Lung (tissue), 12 donors: ENCODE data around the gene PFDN6. TPM values are rescaled to one million over a fixed set of nuclear protein-coding genes. Genes with fewer than 3 reads are reported as not detected.

Source experiments
- ATAC-seq: fragments of 200-7000 bp; cut with Tn5 transposase; one replicate; pipeline ENCODE4 v1.9.1; 2020; ENCODE audit warnings: moderate number of reproducible peaks; ENCODE audit not compliant: insufficient read depth, low FRiP score
- DNase-seq, 3 donors: peaks; one replicate each; pipeline ENCODE4 v3.0.0-alpha.2; 2013 to 2017
- H3K27ac ChIP-seq, 2 donors: one replicate each; pipeline ENCODE4 v1.5.1; 2013; ENCODE audit warnings: mild to moderate bottlenecking in 2 of 2, moderate library complexity in 2 of 2, control low read depth in 1 of 2, inconsistent platforms in 1 of 2, low read depth in 1 of 2, low read length in 1 of 2
- H3K27me3 ChIP-seq, 3 donors: one replicate each; pipeline ENCODE4 v1.5.1; 2013; ENCODE audit warnings: low read length in 2 of 3; ENCODE audit not compliant: control insufficient read depth in 3 of 3, insufficient read depth in 3 of 3
- H3K36me3 ChIP-seq, 4 donors: one replicate each; pipeline ENCODE4 v1.5.1; 2013; ENCODE audit warnings: low read length in 4 of 4, mild to moderate bottlenecking in 1 of 4, moderate library complexity in 1 of 4; ENCODE audit not compliant: control insufficient read depth in 4 of 4, insufficient read depth in 4 of 4
- H3K4me1 ChIP-seq, 5 donors: one replicate each; pipeline ENCODE4 v1.5.1; 2013; ENCODE audit warnings: low read length in 5 of 5, mild to moderate bottlenecking in 2 of 5, moderate library complexity in 1 of 5; ENCODE audit not compliant: control insufficient read depth in 5 of 5, insufficient read depth in 5 of 5
- H3K4me3 ChIP-seq: one replicate; pipeline ENCODE4 v1.5.1; 2013; ENCODE audit warnings: mild to moderate bottlenecking, control low read depth, moderate library complexity
- H3K9ac ChIP-seq, 2 donors: one replicate each; pipeline ENCODE4 v1.5.1; 2013; ENCODE audit warnings: low read length in 2 of 2, control low read depth in 1 of 2; ENCODE audit not compliant: insufficient read depth in 1 of 2
- H3K9me3 ChIP-seq, 4 donors: one replicate each; pipeline ENCODE4 v1.5.1; 2013; ENCODE audit warnings: low read length in 3 of 4, mild to moderate bottlenecking in 1 of 4, moderate library complexity in 1 of 4; ENCODE audit not compliant: control insufficient read depth in 4 of 4, insufficient read depth in 3 of 4
- CTCF ChIP-seq: IDR thresholded peaks from 2 replicates; pipeline ENCODE4 v1.5.1; 2012; ENCODE audit warnings: mild to moderate bottlenecking; ENCODE audit errors: control extremely low read depth, extremely low read depth
- WGBS, 2 donors: extraction: QIAGEN DNeasy Blood & Tissue Kit; methylation state at CpG; one replicate each; pipeline ENCODE4 v1.1.7; 2013; 5-methylcytosine and 5-hydroxymethylcytosine counted together
- polyA plus RNA-seq, 2 donors: library from polyadenylated mRNA; stranded (reverse); fragments of 200-250 nt; gene quantifications; one replicate each; pipeline ENCODE4 v1.2.1, GENCODE V29; 2013
- total RNA-seq, 2 donors: library from RNA; depleted of rRNA in 1 of 2; stranded (reverse); fragments of >200 nt in 1 of 2; gene quantifications; one replicate each; pipeline ENCODE4 v1.2.1, GENCODE V29; 2014 to 2021
- donor health status: control.
- donor health status: control.
- donor health status: Bipolar disorder and iron deficiency.
- donor health status: healthy.
- donor health status: DM: yes; HTN: yes; CAD: no.

PFDN6 gene
- total and polyA plus RNA-seq, 4 donors: 21.8 to 377 (median 77.7) TPM

- Histone ChIP-seq H3K4me3 (no peak overlapping the region), H3K36me3 (no peaks in the 10 kb centered on the region), H3K9me3 (no peaks in the 10 kb centered on the region), H3K27me3 (no peaks in the 10 kb centered on the region), H3K4me1 (no peaks in the 10 kb centered on the region), H3K27ac (no peak overlapping the region), H3K9ac (no peak overlapping the region)
- no peak for DNase-seq
- TF ChIP-seq CTCF: no peak
- no peak for ATAC-seq
- 59 to 80% methylated on average over 10 of the region's 10 CpGs for WGBS, 2 donors
Observed at GRCh38 chr6:33330736-33331135, 41.3 kb downstream of the PFDN6 start.

- no peaks in the 10 kb centered on the region for H3K9me3 ChIP-seq
- no peak overlapping the region for H3K27ac ChIP-seq
- no peaks in the 10 kb centered on the region for H3K27me3 ChIP-seq
- WGBS, 2 donors: 82 to 89% methylated on average over 4 of the region's 4 CpGs
- no peaks in the 10 kb centered on the region for H3K36me3 ChIP-seq
- TF ChIP-seq CTCF: no peak
- no peak for ATAC-seq
- no peak overlapping the region for H3K9ac ChIP-seq
- no peaks in the 10 kb centered on the region for H3K4me1 ChIP-seq
- no peak overlapping the region for H3K4me3 ChIP-seq
- DNase-seq: no peak
Observed at GRCh38 chr6:33333666-33334065, 44.3 kb downstream of the PFDN6 start.

GRCh38 chr6:33335916-33336315, 46.5 kb downstream of the PFDN6 start:
- Histone ChIP-seq H3K27me3 (no peaks in the 10 kb centered on the region), H3K4me1 (no peaks in the 10 kb centered on the region), H3K27ac (no peak overlapping the region), H3K9me3 (no peaks in the 10 kb centered on the region), H3K9ac (no peak overlapping the region), H3K36me3 (no peaks in the 10 kb centered on the region), H3K4me3 (no peak overlapping the region)
- no peak for TF ChIP-seq CTCF
- ATAC-seq (no peak), DNase-seq (no peak)
- WGBS, 2 donors: 85 to 93% methylated on average over 4 of the region's 4 CpGs

GRCh38 chr6:33336495-33336894, 47.1 kb downstream of the PFDN6 start:
- no peak for ATAC-seq
- H3K4me1 ChIP-seq: no peaks in the 10 kb centered on the region
- H3K9me3 ChIP-seq: no peaks in the 10 kb centered on the region
- H3K27me3 ChIP-seq: no peaks in the 10 kb centered on the region
- TF ChIP-seq CTCF: no peak
- DNase-seq: no peak
- H3K9ac ChIP-seq: no peak overlapping the region
- H3K36me3 ChIP-seq: no peaks in the 10 kb centered on the region
- no peak overlapping the region for H3K4me3 ChIP-seq
- WGBS, 2 donors: 86 to 98% methylated on average over 3 of the region's 3 CpGs
- no peak overlapping the region for H3K27ac ChIP-seq
